Stimulated activated effector memory CD8-positive, alpha-beta T cell treated with anti-CD3 and anti-CD28 coated beads, Interleukin-12 subunit alpha, Interleukin-12 subunit beta, amount 100 ng/mL, for 72 hours (primary cell): ENCODE measurements around the gene STX1A.
"Not testable (repeated sequence)": the region's sequence is repeated elsewhere in the genome, so short reads cannot be mapped to it uniquely, and the experiment has no call there.

Source experiments
- ATAC-seq: fragments of 150-1000 bp; cut with Tn5 transposase; 2 replicates; pipeline ENCODE4 v1.10.0; 2021
- DNase-seq, 2 donors: peaks; one replicate each; pipeline ENCODE4 v3.0.0; 2021 to 2022; ENCODE audit warnings: low spot score in 2 of 2
- H3K27ac Mint-ChIP-seq: one replicate; pipeline ENCODE4 v1.8.0; 2022; ENCODE audit warnings: mild to moderate bottlenecking, mixed read lengths
- H3K36me3 Mint-ChIP-seq: one replicate; pipeline ENCODE4 v1.8.0; 2022; ENCODE audit warnings: mild to moderate bottlenecking, mixed read lengths
- H3K4me1 Mint-ChIP-seq: one replicate; pipeline ENCODE4 v1.8.0; 2022; ENCODE audit warnings: mixed read lengths
- H3K4me3 Mint-ChIP-seq: one replicate; pipeline ENCODE4 v1.8.0; 2022; ENCODE audit warnings: mild to moderate bottlenecking, mixed read lengths
- H3K9me3 Mint-ChIP-seq: one replicate; pipeline ENCODE4 v1.8.0; 2022; ENCODE audit warnings: mixed read lengths

Gene STX1A

GRCh38 chr7:73668103-73668885 lies 51.2 kb downstream of the STX1A start:
- Mint-ChIP-seq H3K9me3 (no peaks in the 10 kb centered on the region), H3K4me1 (peaks cover 13% of the 10 kb centered on the region), H3K36me3 (no peaks in the 10 kb centered on the region), H3K4me3 (peak overlapping the region; percentile 67), H3K27ac (peak overlapping the region; percentile 48)
- ATAC-seq (no peak), DNase-seq (no peak)

GRCh38 chr7:73667344-73668102 lies 51.9 kb downstream of the STX1A start, which contains the start of gene VPS37D:
TSS of gene VPS37D (plus strand) at chr7:73667831. CDS start at chr7:73667959, 128 bp downstream.
- DNase-seq (peak; percentile 97 to 98), ATAC-seq (peak; percentile 93)
- Mint-ChIP-seq H3K9me3 (no peaks in the 10 kb centered on the region), H3K27ac (peak within 1 kb of the TSS; percentile 48), H3K4me3 (peak within 1 kb of the TSS; percentile 67), H3K36me3 (no peaks in the 10 kb centered on the region), H3K4me1 (peaks cover 13% of the 10 kb centered on the region)

GRCh38 chr7:73663033-73663432 lies 56.4 kb downstream of the STX1A start:
- no peak overlapping the region for H3K4me3 Mint-ChIP-seq
- H3K9me3 Mint-ChIP-seq, result no peaks in the 10 kb centered on the region
- H3K36me3 Mint-ChIP-seq, result no peaks in the 10 kb centered on the region
- no peak for DNase-seq
- H3K27ac Mint-ChIP-seq, result no peak overlapping the region
- peaks cover 6% of the 10 kb centered on the region for H3K4me1 Mint-ChIP-seq
- ATAC-seq, result no peak

- H3K4me1 Mint-ChIP-seq, H3K4me3 Mint-ChIP-seq, ATAC-seq, DNase-seq, H3K36me3 Mint-ChIP-seq, H3K9me3 Mint-ChIP-seq, H3K27ac Mint-ChIP-seq: not testable (repeated sequence)
Measured at GRCh38 chr7:73660594-73660993, 58.9 kb downstream of the STX1A start.

- no peak overlapping the region for H3K4me3 Mint-ChIP-seq
- no peak for DNase-seq
- no peaks in the 10 kb centered on the region for H3K36me3 Mint-ChIP-seq
- no peaks in the 10 kb centered on the region for H3K9me3 Mint-ChIP-seq
- H3K4me1 Mint-ChIP-seq, result peaks cover 6% of the 10 kb centered on the region
- no peak overlapping the region for H3K27ac Mint-ChIP-seq
- ATAC-seq, result no peak
Measured at GRCh38 chr7:73659983-73660382, 59.5 kb downstream of the STX1A start.

- not testable (repeated sequence) for H3K27ac Mint-ChIP-seq, H3K4me1 Mint-ChIP-seq, ATAC-seq, H3K36me3 Mint-ChIP-seq, DNase-seq, H3K4me3 Mint-ChIP-seq, H3K9me3 Mint-ChIP-seq
Measured at GRCh38 chr7:73655309-73655708, 64.2 kb downstream of the STX1A start.

GRCh38 chr7:73652541-73652949 lies 66.9 kb downstream of the STX1A start:
- no peak for DNase-seq
- no peak for ATAC-seq
- no peaks in the 10 kb centered on the region for H3K36me3 Mint-ChIP-seq
- H3K4me3 Mint-ChIP-seq, result no peak overlapping the region
- no peaks in the 10 kb centered on the region for H3K9me3 Mint-ChIP-seq
- H3K4me1 Mint-ChIP-seq, result peaks cover 19% of the 10 kb centered on the region
- H3K27ac Mint-ChIP-seq, result no peak overlapping the region

GRCh38 chr7:73650524-73650923 lies 68.9 kb downstream of the STX1A start:
- DNase-seq (no peak), ATAC-seq (no peak)
- H3K9me3 Mint-ChIP-seq, result no peaks in the 10 kb centered on the region
- H3K4me3 Mint-ChIP-seq, result no peak overlapping the region
- H3K36me3 Mint-ChIP-seq, result no peaks in the 10 kb centered on the region
- no peak overlapping the region for H3K27ac Mint-ChIP-seq
- peaks cover 19% of the 10 kb centered on the region for H3K4me1 Mint-ChIP-seq

- no peak overlapping the region for H3K4me3 Mint-ChIP-seq
- no peak overlapping the region for H3K27ac Mint-ChIP-seq
- no peaks in the 10 kb centered on the region for H3K36me3 Mint-ChIP-seq
- H3K4me1 Mint-ChIP-seq, result peaks cover 19% of the 10 kb centered on the region
- ATAC-seq (no peak), DNase-seq (no peak)
- no peaks in the 10 kb centered on the region for H3K9me3 Mint-ChIP-seq
Measured at GRCh38 chr7:73649576-73649975, 69.9 kb downstream of the STX1A start.
